T-helper 1 cell treated with Interleukin-12 subunit alpha and Interleukin-12 subunit beta and Interleukin-4 antibody, amounts not matched to agents 30 μg/mL and 1 μg/mL, for 36 hours (primary cell): ENCODE data around the gene MX2.
"Not testable (repeated sequence)": the region's sequence is repeated elsewhere in the genome, so short reads cannot be mapped to it uniquely, and the experiment has no call there.

Source experiments
- H3K27ac Mint-ChIP-seq: one replicate; pipeline ENCODE4 v1.8.0; 2021; ENCODE audit warnings: mild to moderate bottlenecking, mixed read lengths
- H3K27me3 Mint-ChIP-seq: one replicate; pipeline ENCODE4 v1.8.0; 2021; ENCODE audit warnings: low read depth, mixed read lengths
- H3K36me3 Mint-ChIP-seq: one replicate; pipeline ENCODE4 v1.8.0; 2021; ENCODE audit warnings: low read depth, mixed read lengths
- H3K4me1 Mint-ChIP-seq: one replicate; pipeline ENCODE4 v1.8.0; 2021; ENCODE audit warnings: low read depth, mixed read lengths
- H3K4me3 Mint-ChIP-seq: one replicate; pipeline ENCODE4 v1.8.0; 2021; ENCODE audit warnings: mild to moderate bottlenecking, moderate library complexity, mixed read lengths
- H3K9me3 Mint-ChIP-seq: one replicate; pipeline ENCODE4 v1.8.0; 2021; ENCODE audit warnings: mixed read lengths

Gene MX2

DNA sequence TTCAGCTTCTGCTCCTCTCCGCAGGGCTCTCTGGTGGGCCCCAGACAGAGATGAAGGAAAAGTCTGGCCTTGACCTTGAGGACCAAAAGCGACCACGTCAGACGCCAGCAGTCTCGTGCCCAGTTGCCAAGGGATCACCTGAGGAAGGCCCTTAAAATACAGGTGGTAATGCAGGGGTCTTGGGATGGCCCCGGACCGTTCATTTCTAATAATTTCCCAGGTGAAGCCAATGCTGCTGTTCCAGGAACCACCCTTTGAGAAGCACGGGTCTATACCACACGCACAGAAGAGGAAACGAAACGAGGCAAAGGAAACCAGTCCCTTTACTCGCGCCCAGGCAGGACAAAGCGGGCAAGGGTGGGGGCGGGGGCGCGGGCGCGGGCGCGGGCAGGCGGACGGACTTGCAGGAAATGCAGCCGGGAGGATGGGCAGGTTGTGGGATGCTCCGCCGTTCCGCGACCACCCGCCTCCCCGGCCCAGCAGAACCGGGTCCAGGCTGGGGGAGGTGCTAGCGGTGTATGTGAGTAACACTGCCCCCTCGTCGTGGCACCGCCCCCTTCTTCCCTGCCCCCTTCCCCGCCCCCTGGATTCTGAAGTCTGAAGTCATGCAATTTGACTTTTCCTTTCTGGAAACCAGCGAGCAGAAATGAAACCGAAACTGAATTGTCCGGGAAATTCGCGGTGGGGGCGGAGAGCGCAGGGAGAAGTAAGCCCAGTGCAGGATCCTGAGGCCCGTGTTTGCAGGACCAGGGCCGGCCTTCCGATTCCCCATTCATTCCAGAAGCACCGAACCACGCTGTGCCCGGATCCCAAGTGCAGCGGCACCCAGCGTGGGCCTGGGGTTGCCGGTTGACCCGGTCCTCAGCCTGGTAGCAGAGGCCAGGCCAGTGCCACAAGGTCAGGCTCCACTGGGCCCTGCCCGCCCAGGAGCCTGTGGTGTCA lies 58.4 kb downstream of the MX2 start:
- Mint-ChIP-seq H3K9me3 (peaks cover 14% of the 10 kb centered on the region), H3K4me1 (peaks cover 40% of the 10 kb centered on the region), H3K27me3 (peaks cover 11% of the 10 kb centered on the region), H3K36me3 (peaks cover 6% of the 10 kb centered on the region), H3K27ac (peak overlapping the region; percentile 91), H3K4me3 (peak overlapping the region; percentile 81)

DNA sequence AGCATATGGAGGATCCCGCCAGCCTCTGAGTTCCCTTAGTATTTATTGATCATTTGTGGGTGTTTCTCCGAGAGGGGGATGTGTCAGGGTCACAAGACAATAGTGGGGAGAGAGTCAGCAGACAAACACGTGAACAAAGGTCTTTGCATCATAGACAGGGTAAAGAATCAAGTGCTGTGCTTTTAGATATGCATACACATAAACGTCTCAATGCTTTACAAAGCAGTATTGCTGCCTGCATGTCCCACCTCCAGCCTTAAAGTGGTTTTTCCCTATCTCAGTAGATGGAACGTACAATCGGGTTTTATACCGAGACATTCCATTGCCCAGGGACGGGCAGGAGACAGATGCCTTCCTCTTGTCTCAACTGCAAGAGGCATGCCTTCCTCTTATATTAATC lies 59.2 kb downstream of the MX2 start:
- Mint-ChIP-seq H3K27ac (peak overlapping the region; percentile 90), H3K4me3 (peak overlapping the region; percentile 81), H3K9me3 (peaks cover 11% of the 10 kb centered on the region), H3K4me1 (peaks cover 47% of the 10 kb centered on the region)
- H3K27me3 Mint-ChIP-seq, H3K36me3 Mint-ChIP-seq: not testable (repeated sequence)

DNA sequence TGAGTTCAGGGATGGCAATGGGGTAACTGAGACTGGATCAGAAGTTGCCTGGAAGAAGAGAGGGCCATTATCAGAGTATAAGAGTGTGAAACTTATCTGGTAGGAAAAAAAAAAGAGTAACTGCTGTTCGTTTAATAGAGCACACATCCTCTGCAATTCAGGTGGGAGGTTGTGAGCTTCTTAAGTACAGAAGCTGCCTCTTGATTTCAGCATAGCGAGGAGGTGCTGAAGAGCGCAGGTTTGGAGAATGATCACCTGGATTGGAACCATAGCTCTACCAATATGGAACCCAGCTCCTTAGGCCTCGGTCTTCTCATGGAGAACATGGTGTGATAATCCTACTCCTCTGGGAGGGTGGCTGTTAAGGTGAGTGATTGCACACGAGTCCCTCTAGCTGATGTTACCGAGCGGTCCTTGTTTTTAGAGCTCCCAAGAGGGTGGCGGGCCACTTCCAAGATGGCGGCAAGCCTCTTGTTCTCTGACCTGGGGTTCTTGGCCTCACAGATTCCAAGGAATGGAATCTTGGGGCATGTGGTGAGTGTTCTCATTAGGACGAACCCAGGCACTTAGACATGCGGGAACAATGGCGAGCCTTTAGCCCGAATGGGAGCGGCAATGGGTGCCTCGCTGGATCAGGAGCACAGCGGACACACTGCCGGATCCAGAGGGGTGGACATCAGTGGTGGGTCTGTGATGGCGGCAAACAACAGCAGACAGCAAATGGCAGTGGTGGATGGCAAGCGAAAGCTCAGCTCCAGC lies 60.9 kb downstream of the MX2 start:
- H3K27me3 Mint-ChIP-seq, result no peaks in the 10 kb centered on the region
- no peak overlapping the region for H3K4me3 Mint-ChIP-seq
- H3K27ac Mint-ChIP-seq, result peak overlapping the region; percentile 98
- peaks cover 20% of the 10 kb centered on the region for H3K36me3 Mint-ChIP-seq
- peaks cover 4% of the 10 kb centered on the region for H3K9me3 Mint-ChIP-seq
- H3K4me1 Mint-ChIP-seq, result peaks cover 53% of the 10 kb centered on the region

DNA sequence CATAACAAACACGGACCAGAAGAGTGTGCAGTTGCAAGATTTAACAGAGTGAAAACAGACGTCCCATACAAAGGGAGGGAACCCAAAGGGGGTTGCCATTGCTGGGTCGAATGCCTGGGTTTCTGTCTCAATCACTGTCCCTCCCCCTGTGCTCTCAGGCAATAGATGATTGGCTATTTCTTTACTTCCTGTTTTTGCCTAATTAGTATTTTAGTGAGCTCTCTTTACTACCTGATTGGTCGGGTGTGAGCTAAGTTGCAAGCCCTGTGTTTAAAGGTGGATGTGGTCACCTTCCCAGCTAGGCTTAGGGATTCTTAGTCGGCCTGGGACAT lies 61.4 kb downstream of the MX2 start:
- H3K4me1 Mint-ChIP-seq, result peaks cover 58% of the 10 kb centered on the region
- peaks cover 23% of the 10 kb centered on the region for H3K36me3 Mint-ChIP-seq
- H3K4me3 Mint-ChIP-seq, result peak overlapping the region; percentile 14
- not testable (repeated sequence) for H3K27me3 Mint-ChIP-seq, H3K9me3 Mint-ChIP-seq
- H3K27ac Mint-ChIP-seq, result peak overlapping the region; percentile 98

GRCh38 chr21:41425588-41425953 lies 63.7 kb downstream of the MX2 start:
- Mint-ChIP-seq H3K4me1 (peaks cover 63% of the 10 kb centered on the region), H3K27me3 (no peaks in the 10 kb centered on the region), H3K9me3 (no peaks in the 10 kb centered on the region), H3K4me3 (peak overlapping the region; percentile 96), H3K27ac (peak overlapping the region; percentile 98), H3K36me3 (peaks cover 42% of the 10 kb centered on the region)

DNA sequence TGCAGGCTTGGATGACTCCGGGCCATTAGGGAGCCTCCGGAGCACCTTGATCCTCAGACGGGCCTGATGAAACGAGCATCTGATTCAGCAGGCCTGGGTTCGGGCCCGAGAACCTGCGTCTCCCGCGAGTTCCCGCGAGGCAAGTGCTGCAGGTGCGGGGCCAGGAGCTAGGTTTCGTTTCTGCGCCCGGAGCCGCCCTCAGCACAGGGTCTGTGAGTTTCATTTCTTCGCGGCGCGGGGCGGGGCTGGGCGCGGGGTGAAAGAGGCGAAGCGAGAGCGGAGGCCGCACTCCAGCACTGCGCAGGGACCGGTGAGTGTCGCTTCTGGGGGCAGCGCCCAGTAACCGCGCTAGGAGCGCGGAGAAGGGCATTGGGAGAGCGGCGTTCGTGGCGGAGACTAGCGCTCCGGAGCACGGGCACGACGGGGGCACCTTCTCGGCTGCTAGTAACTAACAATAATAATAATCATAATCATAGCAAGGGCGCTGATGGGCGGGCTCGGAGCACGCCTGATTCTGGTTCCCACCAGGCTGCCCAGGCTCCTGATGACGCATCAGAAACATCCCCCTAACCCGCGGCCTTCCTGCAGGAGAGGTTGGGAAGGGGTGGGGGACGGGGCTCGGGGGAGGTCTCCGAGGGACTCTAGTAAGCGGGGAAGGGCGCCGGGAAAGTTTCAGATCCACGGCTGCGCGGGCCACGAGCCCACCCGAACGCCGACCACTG lies 64.3 kb downstream of the MX2 start, which contains the start of gene MX1:
MX1 (plus strand) TSS at position 286 of the 722 bp plus-strand sequence. CDS start 5,832 bp downstream, outside the sequence.
- Mint-ChIP-seq H3K27ac (peak within 1 kb of the TSS; percentile 98), H3K9me3 (no peaks in the 10 kb centered on the region), H3K4me1 (peaks cover 61% of the 10 kb centered on the region), H3K4me3 (peak within 1 kb of the TSS; percentile 96), H3K36me3 (peaks cover 46% of the 10 kb centered on the region), H3K27me3 (no peaks in the 10 kb centered on the region)

GRCh38 chr21:41426676-41427404 lies 65.0 kb downstream of the MX2 start:
- H3K27ac Mint-ChIP-seq, result peak overlapping the region; percentile 98
- H3K4me3 Mint-ChIP-seq, result peak overlapping the region; percentile 96
- H3K9me3 Mint-ChIP-seq, result no peaks in the 10 kb centered on the region
- no peaks in the 10 kb centered on the region for H3K27me3 Mint-ChIP-seq
- peaks cover 50% of the 10 kb centered on the region for H3K36me3 Mint-ChIP-seq
- H3K4me1 Mint-ChIP-seq, result peaks cover 59% of the 10 kb centered on the region

DNA sequence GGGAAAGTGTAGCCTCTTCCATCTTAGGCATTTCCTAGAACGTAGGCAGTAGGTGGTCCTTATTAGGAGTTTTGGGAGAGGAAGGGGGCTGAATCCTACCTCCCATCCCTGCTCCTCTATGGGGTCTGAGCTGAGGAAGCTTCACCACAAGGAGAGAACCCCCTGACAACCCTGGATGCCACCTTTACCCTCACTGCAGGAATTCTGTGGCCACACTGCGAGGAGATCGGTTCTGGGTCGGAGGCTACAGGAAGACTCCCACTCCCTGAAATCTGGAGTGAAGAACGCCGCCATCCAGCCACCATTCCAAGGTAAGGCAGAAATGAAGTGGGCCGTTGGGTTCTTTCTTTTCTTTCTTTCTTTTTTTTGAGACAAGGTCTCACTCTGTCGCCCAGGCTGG lies 65.7 kb downstream of the MX2 start:
- peaks cover 58% of the 10 kb centered on the region for H3K36me3 Mint-ChIP-seq
- H3K27ac Mint-ChIP-seq, result peak overlapping the region; percentile 98
- peak overlapping the region; percentile 96 for H3K4me3 Mint-ChIP-seq
- H3K4me1 Mint-ChIP-seq, result peaks cover 58% of the 10 kb centered on the region
- H3K9me3 Mint-ChIP-seq, result no peaks in the 10 kb centered on the region
- H3K27me3 Mint-ChIP-seq, result no peaks in the 10 kb centered on the region

DNA sequence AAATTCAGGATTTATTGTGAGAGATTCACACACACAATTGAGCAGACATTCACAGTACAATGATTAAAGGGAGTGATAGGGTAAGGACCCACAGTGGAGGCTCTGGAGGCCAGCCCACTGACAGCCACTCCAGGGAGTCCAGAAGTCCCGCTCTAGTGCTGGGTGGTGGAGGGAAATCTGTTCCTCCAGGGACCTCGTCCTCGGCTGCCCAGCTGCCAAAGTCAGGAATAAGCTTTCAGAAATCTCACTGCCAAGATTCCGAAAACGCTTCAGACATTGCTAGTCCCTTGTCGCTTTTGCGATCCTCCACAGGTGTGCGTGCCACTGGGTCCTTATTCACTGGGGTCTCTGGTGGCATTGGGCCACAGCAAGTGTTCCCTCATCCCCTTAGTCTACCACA lies 66.5 kb downstream of the MX2 start:
- H3K27ac Mint-ChIP-seq, result peak overlapping the region; percentile 98

GRCh38 chr21:41428847-41429246 lies 67.0 kb downstream of the MX2 start:
- Mint-ChIP-seq H3K9me3 (no peaks in the 10 kb centered on the region), H3K4me1 (peaks cover 58% of the 10 kb centered on the region), H3K36me3 (peaks cover 67% of the 10 kb centered on the region), H3K27ac (peak overlapping the region; percentile 98), H3K27me3 (no peaks in the 10 kb centered on the region), H3K4me3 (peak overlapping the region; percentile 96)

More for the DNA sequence above, 66.5 kb downstream of the MX2 start:
- Mint-ChIP-seq H3K36me3 (peaks cover 65% of the 10 kb centered on the region), H3K9me3 (no peaks in the 10 kb centered on the region), H3K4me1 (peaks cover 61% of the 10 kb centered on the region), H3K27me3 (no peaks in the 10 kb centered on the region), H3K4me3 (peak overlapping the region; percentile 96)

DNA sequence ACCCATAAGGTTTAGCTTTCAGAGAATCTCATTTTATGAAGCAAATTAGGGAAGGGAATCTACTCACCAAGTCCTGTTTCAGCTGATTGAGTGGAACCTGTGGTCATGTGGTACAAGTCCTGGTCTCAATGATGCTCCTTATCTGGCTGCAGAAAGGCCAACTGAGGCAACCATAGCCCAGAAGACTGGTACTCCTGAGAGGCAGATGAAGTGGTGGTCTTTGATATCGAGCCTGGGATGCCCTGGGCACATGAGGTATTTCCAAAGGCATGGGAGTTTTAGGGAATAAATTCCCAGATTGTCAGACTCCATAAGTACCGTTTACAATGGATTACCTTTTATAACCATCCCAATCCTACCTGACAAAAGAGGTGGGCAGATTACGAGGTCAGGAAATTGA lies 67.5 kb downstream of the MX2 start:
- Mint-ChIP-seq H3K27ac (no peak overlapping the region), H3K27me3 (no peaks in the 10 kb centered on the region), H3K36me3 (peaks cover 72% of the 10 kb centered on the region), H3K4me3 (no peak overlapping the region), H3K4me1 (peaks cover 55% of the 10 kb centered on the region), H3K9me3 (peaks cover 1% of the 10 kb centered on the region)

DNA sequence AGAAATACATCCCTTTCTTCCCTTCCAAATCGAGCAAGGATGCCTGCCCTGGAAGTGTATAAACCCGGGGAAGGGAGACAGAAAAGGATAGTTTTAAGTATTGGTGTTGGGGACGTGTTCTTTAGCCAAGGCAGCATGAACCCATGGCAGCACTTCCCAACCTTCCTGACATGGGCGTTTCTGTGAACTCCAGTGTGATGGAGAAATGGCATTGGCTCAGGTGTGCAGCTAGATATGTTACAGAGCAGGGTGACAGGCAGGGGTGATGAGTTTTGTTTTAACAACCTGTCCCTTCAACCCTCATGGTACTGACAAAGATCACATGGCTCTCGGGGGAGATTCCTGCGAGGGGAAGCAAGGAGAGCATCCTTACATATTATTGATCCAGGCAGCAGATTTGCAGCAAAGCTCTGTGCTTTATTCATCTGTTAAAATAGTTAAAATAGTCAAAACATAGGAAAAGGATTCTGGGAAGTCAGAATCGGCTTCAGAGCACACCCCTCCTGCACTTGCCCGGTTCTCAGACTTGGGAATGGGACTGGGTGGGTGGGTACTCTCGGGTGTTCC lies 68.2 kb downstream of the MX2 start:
- H3K27me3 Mint-ChIP-seq, result no peaks in the 10 kb centered on the region
- H3K4me1 Mint-ChIP-seq, result peaks cover 56% of the 10 kb centered on the region
- H3K9me3 Mint-ChIP-seq, result peaks cover 8% of the 10 kb centered on the region
- H3K36me3 Mint-ChIP-seq, result peaks cover 79% of the 10 kb centered on the region
- peak overlapping the region; percentile 48 for H3K4me3 Mint-ChIP-seq
- peak overlapping the region; percentile 45 for H3K27ac Mint-ChIP-seq

GRCh38 chr21:41431788-41432548 lies 70.1 kb downstream of the MX2 start:
- Mint-ChIP-seq H3K27ac (no peak overlapping the region), H3K4me1 (peaks cover 62% of the 10 kb centered on the region), H3K4me3 (no peak overlapping the region), H3K36me3 (peaks cover 92% of the 10 kb centered on the region), H3K9me3 (peaks cover 13% of the 10 kb centered on the region), H3K27me3 (no peaks in the 10 kb centered on the region)
